ENCODE data around the gene TRIO. TPM values are rescaled to one million over a fixed set of nuclear protein-coding genes. Genes with fewer than 3 reads are reported as not detected.

Gene TRIO
- total and polyA plus RNA-seq, 2 of the 8 experiments (the other 6 are each of a cell fraction or from before 2014, with no cell fraction given) = 35.1 to 69.1 TPM

GRCh38 chr5:14134083-14134482 lies 9.1 kb upstream of the TRIO start:
- Histone ChIP-seq H3K4me3 (ENCODE audit: extremely low read depth in 1 of 4, insufficient read depth in 2 of 4, low read depth in 3 of 4, low read length in 4 of 4) (no peak overlapping the region), H2BK20ac (ENCODE audit: low read length) (no peak overlapping the region), H4K5ac (ENCODE audit: insufficient read length, low read depth, low read length) (no peak overlapping the region), H2BK5ac (ENCODE audit: low read depth, low read length) (no peak overlapping the region), H4K20me1 (replicated peaks in 1 of 2; ENCODE audit: control insufficient read depth in 1 of 2, insufficient read depth in 2 of 2, low read length in 2 of 2) (no peaks in the 10 kb centered on the region), H2AK5ac (ENCODE audit: low read depth, low read length) (no peak overlapping the region), H3K27me3 (replicated peaks in 1 of 4; ENCODE audit: control insufficient read depth in 3 of 4, extremely low read depth in 1 of 4, insufficient read depth in 3 of 4, low read length in 3 of 4) (no peaks in the 10 kb centered on the region), H3K4ac (replicated peaks; ENCODE audit: insufficient read length, low read depth, low read length) (no peak overlapping the region), H3K9ac (replicated peaks in 1 of 4; ENCODE audit: extremely low read depth in 1 of 4, low read depth in 3 of 4, low read length in 3 of 4) (no peak overlapping the region), H4K8ac (ENCODE audit: extremely low read depth, insufficient read depth, low read length) (no peak overlapping the region), H3K4me1 (replicated peaks in 1 of 4; ENCODE audit: control insufficient read depth in 3 of 4, insufficient read depth in 4 of 4, low read length in 3 of 4) (no peaks in the 10 kb centered on the region), H4K91ac (replicated peaks; ENCODE audit: insufficient read length, low read length) (no peak overlapping the region), H2BK120ac (replicated peaks; ENCODE audit: low read depth, low read length) (no peak overlapping the region), H2BK12ac (ENCODE audit: low read depth, low read length) (no peak overlapping the region), H3K36me3 (ENCODE audit: control insufficient read depth in 2 of 4, insufficient read depth in 4 of 4, low read length in 3 of 4) (no peaks in the 10 kb centered on the region), H2AFZ (ENCODE audit: low read length) (no peak overlapping the region), H3K14ac (ENCODE audit: insufficient read length) (no peak overlapping the region), H3K23me2 (ENCODE audit: low read depth, low read length) (no peaks in the 10 kb centered on the region; the same call in 1 of the 2 replicates), H3K79me1 (ENCODE audit: low read depth, low read length) (no peaks in the 10 kb centered on the region), H2BK15ac (ENCODE audit: low read length) (no peak overlapping the region), H3K9me3 (ENCODE audit: insufficient read depth in 2 of 2, low read depth in 1 of 2, low read length in 1 of 2) (no peaks in the 10 kb centered on the region), H3K18ac (ENCODE audit: extremely low read depth, low read length) (no peak overlapping the region), H3K23ac (ENCODE audit: insufficient read length) (no peak overlapping the region), H3K56ac (replicated peaks; ENCODE audit: insufficient read length, low read depth, low read length) (no peak overlapping the region), H3K27ac (ENCODE audit: low read depth, low read length) (no peak overlapping the region), H3K79me2 (ENCODE audit: control insufficient read depth in 1 of 2, insufficient read depth in 2 of 2, low read length in 2 of 2) (no peaks in the 10 kb centered on the region), H3K4me2 (ENCODE audit: insufficient read depth in 1 of 2, low read depth in 2 of 2, low read length in 2 of 2) (no peak overlapping the region)
- CTCF ChIA-PET (ENCODE audit: partially characterized antibody) = interaction anchor here (1.7 kb wide), 1 partner anchor 25 kb away, joined by 3 read pairs; no protein-coding TSS in a partner anchor
- DNase-seq (ENCODE audit: low read depth in 1 of 2, low spot score in 2 of 2) = no peak
- no peak for FAIRE-seq
- WGBS, 2 experiments (ENCODE audit: extremely low coverage in 1 of 2, insufficient coverage in 1 of 2, insufficient read length in 1 of 2, insufficient replicate concordance in 2 of 2, low coverage in 1 of 2, low lambda C conversion rate in 2 of 2, missing lambda C conversion rate in 1 of 2) = 84% methylated on average over 1 of the region's 1 CpG; no CpG with 5 or more reads in 1 of the 2 experiments
- POLR2A ChIA-PET (ENCODE audit: partially characterized antibody) = no interaction called here
- TF ChIP-seq BRCA1 (IDR thresholded peaks at IDR 0.05; ENCODE audit: low read depth, low read length) (no peak), HDAC6 (IDR thresholded peaks at IDR 0.05; ENCODE audit: low read depth, low read length) (no peak), PHF8 (conservative IDR thresholded peaks at IDR 0.05; ENCODE audit: low read depth, low read length) (no peak)
